GM12864 (cell line): ENCODE data around the gene RAB17.
A peak's percentile ranks its signal among the peaks of the same experiment; 100 is the strongest.

ENCODE experiments used
- DNase-seq: peaks from one replicate; pipeline ENCODE4 v3.0.0-alpha.2; 2011; ENCODE audit warnings: low read depth
- H3K4me3 ChIP-seq: 2 replicates; pipeline ENCODE4 v1.5.1; 2011; ENCODE audit warnings: mild to moderate bottlenecking, low read depth, low read length, control low read depth
- TF ChIP-seq, protein P1 (sequence below): IDR thresholded peaks from 2 replicates; pipeline ENCODE4 v1.5.1; 2011; ENCODE audit warnings: low read depth, mild to moderate bottlenecking, moderate library complexity, low read length, control low read depth, inconsistent platforms; ENCODE audit errors: missing control alignments

The RAB17 gene

GRCh38 chr2:237574467-237574866 lies 16.1 kb downstream of the RAB17 start:
- TF ChIP-seq, protein P1, sequence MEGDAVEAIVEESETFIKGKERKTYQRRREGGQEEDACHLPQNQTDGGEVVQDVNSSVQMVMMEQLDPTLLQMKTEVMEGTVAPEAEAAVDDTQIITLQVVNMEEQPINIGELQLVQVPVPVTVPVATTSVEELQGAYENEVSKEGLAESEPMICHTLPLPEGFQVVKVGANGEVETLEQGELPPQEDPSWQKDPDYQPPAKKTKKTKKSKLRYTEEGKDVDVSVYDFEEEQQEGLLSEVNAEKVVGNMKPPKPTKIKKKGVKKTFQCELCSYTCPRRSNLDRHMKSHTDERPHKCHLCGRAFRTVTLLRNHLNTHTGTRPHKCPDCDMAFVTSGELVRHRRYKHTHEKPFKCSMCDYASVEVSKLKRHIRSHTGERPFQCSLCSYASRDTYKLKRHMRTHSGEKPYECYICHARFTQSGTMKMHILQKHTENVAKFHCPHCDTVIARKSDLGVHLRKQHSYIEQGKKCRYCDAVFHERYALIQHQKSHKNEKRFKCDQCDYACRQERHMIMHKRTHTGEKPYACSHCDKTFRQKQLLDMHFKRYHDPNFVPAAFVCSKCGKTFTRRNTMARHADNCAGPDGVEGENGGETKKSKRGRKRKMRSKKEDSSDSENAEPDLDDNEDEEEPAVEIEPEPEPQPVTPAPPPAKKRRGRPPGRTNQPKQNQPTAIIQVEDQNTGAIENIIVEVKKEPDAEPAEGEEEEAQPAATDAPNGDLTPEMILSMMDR: no peak
- DNase-seq: no peak

GRCh38 chr2:237573721-237574415 lies 16.7 kb downstream of the RAB17 start:
- TF ChIP-seq, protein P1: no peak
- H3K4me3 ChIP-seq: no peak overlapping the region
- DNase-seq: no peak

More at GRCh38 chr2:237574467-237574866, 16.1 kb downstream of the RAB17 start:
- H3K4me3 ChIP-seq: no peak overlapping the region

- DNase-seq: no peak
- TF ChIP-seq, protein P1: no peak
- no peak overlapping the region for H3K4me3 ChIP-seq
These were observed 17.8 kb downstream of the RAB17 start for GRCh38 chr2:237572742-237573101.

DNA sequence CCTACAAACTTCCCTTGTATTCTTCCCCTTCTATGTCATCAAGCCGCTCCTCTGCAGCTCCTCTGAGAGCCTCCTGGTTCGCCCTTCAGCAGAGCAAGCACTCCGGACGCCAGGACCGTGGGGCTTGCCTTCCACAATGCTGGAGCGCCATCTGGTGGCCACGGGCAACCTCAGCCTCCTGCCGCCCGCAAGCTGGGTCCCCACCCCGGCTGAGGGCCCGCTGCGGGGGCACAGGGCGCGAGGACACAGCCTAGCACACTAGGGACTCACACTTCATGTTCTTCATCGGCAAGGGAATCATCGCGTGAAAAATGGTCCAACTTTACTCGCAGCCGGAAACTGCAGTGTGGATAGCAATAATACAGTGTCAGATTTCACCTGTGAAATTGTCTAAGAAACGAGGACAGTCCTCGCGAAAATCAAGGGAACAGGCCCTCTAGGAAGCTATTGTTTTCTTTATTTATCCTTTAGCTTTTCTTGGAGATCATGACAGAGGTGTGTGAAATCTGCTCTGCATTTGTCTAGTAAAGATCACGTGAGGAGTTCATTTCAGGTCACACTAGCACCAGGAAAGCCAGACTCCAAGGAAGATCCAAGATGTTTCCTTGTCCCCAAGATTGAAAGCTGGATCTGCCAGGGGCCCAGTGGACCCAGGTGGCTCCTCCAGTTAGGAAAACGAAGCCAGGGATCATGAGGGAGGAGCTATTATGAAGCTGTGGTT lies 18.4 kb downstream of the RAB17 start:
- DNase-seq: peak; percentile 55
- no peak overlapping the region for H3K4me3 ChIP-seq
- TF ChIP-seq, protein P1: peak; percentile 94

DNA sequence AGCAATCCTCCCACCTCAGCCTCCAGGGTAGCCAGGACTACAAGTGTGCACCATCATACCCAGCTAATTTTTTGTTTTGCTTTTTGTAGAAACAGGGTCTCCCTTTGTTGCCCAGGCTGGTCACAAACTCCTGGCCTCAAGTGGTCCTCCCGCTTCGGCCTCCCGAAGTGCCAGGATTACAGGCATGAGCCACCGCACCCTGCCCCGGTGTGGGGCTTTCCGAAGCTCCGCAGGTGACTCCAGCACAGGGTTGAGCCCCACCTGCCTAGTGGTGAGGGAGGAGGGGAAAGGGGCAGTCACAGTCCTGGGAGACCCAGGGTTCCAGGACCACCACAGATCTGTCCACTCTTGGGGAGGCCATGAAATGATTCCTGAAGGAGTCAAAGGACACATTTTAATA lies 19.0 kb downstream of the RAB17 start:
- DNase-seq: no peak

DNA sequence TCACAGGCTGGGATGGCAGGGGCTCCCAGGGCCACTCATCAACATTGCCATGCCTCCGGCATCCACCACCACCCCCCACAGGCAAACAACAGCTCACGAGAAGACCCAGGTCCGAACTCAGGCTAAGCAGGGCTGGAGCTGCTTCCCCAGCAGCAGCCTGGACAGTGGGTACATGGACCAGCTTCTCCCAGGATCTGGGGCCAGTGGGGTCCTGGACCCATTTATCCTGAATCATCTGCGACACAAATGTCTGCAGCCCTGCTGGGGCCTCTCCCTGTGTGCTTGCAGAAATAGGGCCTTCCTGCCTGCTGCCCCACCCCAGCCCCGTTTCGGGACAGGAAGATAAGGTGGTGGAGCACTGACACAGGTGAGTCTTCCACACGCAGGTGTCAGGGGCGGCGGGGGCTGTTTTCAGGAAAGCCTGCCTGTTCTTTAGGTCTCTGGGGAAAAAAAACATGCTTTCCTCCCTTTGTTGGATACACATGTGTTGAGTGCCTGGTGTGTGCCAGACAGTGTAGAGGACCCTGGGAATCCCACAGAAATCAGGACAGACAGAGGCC lies 19.7 kb downstream of the RAB17 start:
- no peak overlapping the region for H3K4me3 ChIP-seq
- DNase-seq: no peak

More for the DNA sequence above, 19.0 kb downstream of the RAB17 start:
- TF ChIP-seq, protein P1: no peak
- no peak overlapping the region for H3K4me3 ChIP-seq

More for the DNA sequence above, 19.7 kb downstream of the RAB17 start:
- TF ChIP-seq, protein P1: no peak
